HG03469 (cell line): ENCODE results near the gene GTF2H4.

Experiments
- ATAC-seq: cut with Tn5 transposase; IDR thresholded peaks from one replicate; pipeline ENCODE4 v1.9.1; 2021; ENCODE audit warnings: mild to moderate bottlenecking, moderate library complexity, moderate number of reproducible peaks; ENCODE audit not compliant: unreplicated experiment

Gene GTF2H4

DNA sequence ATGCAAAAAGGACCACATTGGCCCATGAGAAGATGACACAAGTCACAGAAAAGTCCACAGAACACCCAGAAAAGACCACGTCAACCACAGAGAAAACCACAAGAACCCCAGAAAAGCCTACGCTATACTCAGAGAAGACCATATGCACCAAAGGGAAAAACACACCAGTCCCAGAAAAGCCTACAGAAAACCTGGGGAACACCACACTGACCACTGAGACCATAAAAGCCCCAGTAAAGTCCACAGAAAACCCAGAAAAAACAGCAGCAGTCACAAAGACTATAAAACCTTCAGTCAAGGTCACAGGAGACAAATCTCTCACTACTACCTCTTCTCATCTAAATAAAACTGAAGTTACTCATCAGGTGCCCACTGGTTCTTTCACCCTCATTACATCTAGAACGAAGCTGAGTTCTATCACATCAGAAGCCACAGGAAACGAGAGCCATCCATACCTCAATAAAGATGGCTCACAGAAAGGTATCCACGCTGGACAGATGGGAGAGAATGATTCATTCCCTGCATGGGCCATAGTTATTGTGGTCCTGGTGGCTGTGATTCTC, 44.0 kb downstream of the GTF2H4 start:
- ATAC-seq: no peak

DNA sequence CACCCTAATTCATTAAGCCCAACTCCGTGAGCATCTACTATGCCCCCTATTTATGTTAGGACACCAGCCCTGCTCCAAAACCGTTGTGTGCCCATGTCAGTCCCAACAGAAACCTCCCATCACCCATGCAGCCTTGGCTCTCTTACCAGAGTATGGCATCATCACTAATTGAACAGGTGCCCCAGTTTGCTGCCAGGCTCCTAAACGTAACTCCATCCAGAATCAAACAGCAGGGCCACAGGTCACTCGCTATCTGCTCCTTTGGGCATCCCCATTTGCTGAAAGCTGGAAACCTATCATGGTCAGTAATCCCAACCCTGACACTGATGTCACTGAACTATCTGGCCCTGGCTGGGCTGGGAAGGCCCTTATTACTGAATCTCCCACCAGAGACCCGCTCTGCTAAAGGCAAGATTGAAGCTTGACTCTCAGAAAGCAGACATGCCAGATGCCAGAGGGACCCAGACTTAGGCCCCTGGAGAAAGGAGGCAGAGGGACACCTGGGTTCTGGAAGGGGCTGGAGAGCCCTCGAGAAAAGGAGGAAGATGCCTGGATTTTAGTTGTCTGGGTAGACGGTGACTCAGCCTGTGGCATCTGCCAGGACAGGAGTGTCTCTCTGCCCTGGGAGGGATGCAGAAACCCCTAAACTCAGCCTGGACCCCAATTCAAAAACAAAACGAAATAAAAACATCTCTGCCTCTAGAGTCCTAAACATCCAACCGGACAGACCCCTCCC, 46.8 kb downstream of the GTF2H4 start:
- ATAC-seq: no peak

DNA sequence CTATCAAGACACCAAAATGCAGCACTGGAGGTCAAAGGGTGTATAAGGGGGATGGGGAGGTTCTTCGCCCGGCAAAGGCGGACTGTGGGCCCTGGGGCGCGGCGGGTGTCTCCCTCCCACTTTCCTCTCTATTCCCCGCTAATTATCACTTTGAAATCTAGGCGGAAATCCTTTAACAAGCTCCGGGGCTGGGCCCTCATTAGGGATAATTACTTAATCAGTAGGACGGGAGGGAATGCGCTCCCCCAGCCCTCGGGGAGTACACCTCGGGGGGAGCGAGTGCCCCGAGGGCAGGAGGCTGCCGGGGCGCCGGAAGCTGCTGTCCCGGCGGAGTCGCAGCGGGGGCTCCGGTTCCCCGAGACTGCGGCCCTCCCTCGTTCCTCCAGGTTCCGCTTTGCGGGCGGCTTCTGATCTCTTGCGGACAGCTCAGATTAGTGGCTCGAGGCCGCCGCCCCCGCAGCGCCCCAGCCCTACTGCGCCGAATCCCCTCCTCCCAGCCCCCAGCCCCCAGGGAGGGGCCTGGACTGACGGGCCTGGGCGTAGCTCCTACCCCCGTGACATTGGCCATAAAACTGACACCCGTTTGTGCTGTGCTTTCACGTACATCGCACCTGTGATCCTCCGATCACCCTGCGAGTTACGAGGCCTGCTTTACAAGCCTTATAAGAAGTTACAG, 47.5 kb downstream of the GTF2H4 start:
- ATAC-seq: peak; percentile 31

DNA sequence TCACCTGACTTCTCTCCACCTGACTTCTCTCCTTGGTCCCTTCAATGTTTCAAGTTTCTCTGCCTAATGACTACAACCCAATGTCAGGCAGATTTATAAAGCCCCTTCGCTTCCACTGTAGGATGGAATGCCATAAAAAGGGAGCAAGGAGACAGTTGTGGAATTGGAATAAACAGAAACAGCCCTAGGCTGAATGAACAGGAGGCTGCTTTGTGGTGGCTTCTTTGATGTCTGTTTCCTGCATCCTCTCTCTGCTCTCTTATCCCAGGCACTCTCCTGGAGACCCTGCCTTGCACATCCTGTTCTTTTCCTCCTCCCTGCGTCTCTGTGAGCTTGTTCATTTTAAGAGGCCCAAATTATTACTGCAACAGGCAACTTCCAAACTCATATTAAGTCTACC, 49.7 kb downstream of the GTF2H4 start:
- no peak for ATAC-seq

DNA sequence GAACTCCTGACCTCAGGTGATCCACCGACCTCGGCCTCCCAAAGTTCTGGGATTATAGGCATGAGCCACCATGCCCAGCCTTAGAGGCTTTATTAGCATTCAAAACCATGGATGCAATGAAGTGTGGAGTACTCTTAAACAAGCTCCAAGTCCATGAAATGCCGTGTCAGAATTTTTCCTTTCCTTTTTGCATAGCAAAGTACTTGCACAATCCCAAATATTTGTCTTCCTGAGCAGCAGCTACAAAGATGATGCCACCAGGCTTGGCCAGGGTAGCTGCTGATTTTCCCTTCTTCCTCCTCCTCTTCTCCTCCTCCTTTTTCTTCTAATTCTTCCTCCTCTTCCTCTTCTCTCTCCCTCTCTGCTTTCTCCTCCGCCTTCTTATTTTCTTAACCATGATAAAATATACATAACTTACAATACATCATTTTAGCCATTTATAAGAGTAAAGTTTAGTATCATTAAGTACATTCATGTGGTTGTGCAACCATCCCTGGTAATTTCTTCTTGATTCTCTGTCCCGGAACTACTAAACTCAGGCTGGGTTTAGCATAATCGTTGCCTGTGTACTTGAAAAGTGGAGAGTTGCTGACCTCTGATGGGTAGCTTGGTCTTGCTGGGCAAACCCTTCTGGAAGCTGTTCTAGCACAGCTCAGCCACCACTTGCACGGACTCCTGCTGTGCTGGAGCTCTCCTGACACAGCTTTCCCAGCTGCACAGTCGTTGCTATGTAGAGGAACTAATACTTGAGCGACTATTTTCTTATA, 53.1 kb downstream of the GTF2H4 start:
- ATAC-seq: no peak

DNA sequence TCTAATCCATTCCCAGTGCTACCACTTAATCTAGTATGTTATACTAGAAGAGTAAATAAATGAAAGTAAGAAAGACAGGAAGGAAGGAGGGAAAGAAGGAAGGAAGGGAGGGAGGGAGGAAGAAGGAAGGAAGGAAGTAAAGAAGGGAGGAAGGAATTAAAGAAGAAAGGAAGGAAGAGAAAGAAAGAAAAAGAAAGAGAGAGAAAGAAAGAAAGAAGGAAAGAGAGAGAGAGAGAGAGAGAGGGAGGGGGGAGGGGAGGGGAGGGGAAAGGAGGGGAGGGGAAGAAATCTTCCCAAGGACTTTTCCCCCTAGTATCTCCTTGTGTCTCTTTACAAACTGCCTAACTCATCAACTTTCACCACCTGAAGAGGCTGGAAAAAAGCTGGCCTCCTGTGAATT, 54.7 kb downstream of the GTF2H4 start:
- ATAC-seq: no peak

DNA sequence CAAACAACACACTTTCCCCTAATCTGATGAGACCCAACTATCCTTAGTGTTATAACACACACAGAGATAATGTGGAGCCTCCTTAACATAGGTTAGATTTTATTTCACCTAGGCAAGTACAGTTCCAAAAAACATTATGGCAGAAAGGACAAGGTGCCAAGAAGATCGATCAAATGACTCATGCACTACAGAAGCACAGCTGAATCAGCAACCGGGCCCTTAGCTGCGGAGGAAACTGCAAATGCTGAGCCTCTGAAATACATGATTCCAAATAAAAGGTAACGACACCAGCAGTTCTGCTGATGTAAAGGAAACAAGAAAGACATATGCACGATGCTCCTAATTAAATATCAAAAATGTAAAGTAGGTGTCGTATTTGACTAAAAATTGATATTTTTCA, 55.6 kb downstream of the GTF2H4 start:
- no peak for ATAC-seq
